ENCODE results near the gene PHF5A.

The PHF5A gene

GRCh38 chr22:41431656-41432055 lies 36.8 kb downstream of the PHF5A start:
- no peaks in the 10 kb centered on the region for H3K4me1 ChIP-seq (ENCODE audit: insufficient read depth, poor library complexity, severe bottlenecking)
- H3K36me3 ChIP-seq (ENCODE audit: low read depth), result peaks cover 18% of the 10 kb centered on the region
- ATAC-seq (ENCODE audit: low read depth) (no peak), DNase-seq (ENCODE audit: low spot score) (no peak)
- no peak overlapping the region for H3K4me3 ChIP-seq (ENCODE audit: severe bottlenecking)
- H3K27ac ChIP-seq (ENCODE audit: poor library complexity, severe bottlenecking), result no peak overlapping the region
- no peaks in the 10 kb centered on the region for H3K9me3 ChIP-seq (ENCODE audit: severe bottlenecking)
- no peaks in the 10 kb centered on the region for H3K27me3 ChIP-seq (ENCODE audit: insufficient read depth, poor library complexity, severe bottlenecking)
- TF ChIP-seq, protein P1, sequence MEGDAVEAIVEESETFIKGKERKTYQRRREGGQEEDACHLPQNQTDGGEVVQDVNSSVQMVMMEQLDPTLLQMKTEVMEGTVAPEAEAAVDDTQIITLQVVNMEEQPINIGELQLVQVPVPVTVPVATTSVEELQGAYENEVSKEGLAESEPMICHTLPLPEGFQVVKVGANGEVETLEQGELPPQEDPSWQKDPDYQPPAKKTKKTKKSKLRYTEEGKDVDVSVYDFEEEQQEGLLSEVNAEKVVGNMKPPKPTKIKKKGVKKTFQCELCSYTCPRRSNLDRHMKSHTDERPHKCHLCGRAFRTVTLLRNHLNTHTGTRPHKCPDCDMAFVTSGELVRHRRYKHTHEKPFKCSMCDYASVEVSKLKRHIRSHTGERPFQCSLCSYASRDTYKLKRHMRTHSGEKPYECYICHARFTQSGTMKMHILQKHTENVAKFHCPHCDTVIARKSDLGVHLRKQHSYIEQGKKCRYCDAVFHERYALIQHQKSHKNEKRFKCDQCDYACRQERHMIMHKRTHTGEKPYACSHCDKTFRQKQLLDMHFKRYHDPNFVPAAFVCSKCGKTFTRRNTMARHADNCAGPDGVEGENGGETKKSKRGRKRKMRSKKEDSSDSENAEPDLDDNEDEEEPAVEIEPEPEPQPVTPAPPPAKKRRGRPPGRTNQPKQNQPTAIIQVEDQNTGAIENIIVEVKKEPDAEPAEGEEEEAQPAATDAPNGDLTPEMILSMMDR (IDR thresholded peaks at IDR 0.05; ENCODE audit: poor library complexity, severe bottlenecking), result no peak

DNA sequence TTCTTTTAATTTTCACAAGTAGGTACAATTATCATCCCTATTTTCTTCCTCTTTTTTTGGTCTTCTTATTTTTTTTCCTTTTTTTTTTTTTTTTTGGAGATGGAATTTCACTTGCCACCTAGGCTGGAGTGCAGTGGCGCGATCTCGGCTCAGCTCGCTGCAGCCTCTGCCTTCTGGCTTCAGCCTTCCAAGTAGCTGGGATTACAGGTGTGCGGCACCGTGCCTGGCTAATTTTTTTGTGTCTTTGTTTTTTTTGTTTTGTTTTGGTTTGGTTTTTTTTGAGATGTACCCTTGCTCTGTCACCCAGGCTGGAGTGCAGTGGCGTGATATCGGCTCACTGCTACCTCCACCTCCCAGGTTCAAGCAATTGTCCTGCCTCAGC lies 38.5 kb downstream of the PHF5A start:
- ATAC-seq (ENCODE audit: low read depth), result no peak
- Histone ChIP-seq H3K9me3 (ENCODE audit: severe bottlenecking) (no peaks in the 10 kb centered on the region), H3K36me3 (ENCODE audit: low read depth) (peaks cover under 1% of the 10 kb centered on the region), H3K4me1 (ENCODE audit: insufficient read depth, poor library complexity, severe bottlenecking) (no peaks in the 10 kb centered on the region), H3K27me3 (ENCODE audit: insufficient read depth, poor library complexity, severe bottlenecking) (no peaks in the 10 kb centered on the region), H3K27ac (ENCODE audit: poor library complexity, severe bottlenecking) (no peak overlapping the region), H3K4me3 (ENCODE audit: severe bottlenecking) (no peak overlapping the region)
- DNase-seq (ENCODE audit: low spot score), result no peak
- TF ChIP-seq, protein P1 (IDR thresholded peaks at IDR 0.05; ENCODE audit: poor library complexity, severe bottlenecking), result no peak

- no peaks in the 10 kb centered on the region for H3K27me3 ChIP-seq (ENCODE audit: insufficient read depth, poor library complexity, severe bottlenecking)
- no peak overlapping the region for H3K27ac ChIP-seq (ENCODE audit: poor library complexity, severe bottlenecking)
- no peaks in the 10 kb centered on the region for H3K9me3 ChIP-seq (ENCODE audit: severe bottlenecking)
- ATAC-seq (ENCODE audit: low read depth), result peak; percentile 13; the same call in 1 of the 3 replicates
- no peak for DNase-seq (ENCODE audit: low spot score)
- TF ChIP-seq, protein P1 (IDR thresholded peaks at IDR 0.05; ENCODE audit: poor library complexity, severe bottlenecking), result no peak
- H3K36me3 ChIP-seq (ENCODE audit: low read depth), result peaks cover 3% of the 10 kb centered on the region; the same call in 1 of the 2 replicates
- H3K4me3 ChIP-seq (ENCODE audit: severe bottlenecking), result no peak overlapping the region
- no peaks in the 10 kb centered on the region for H3K4me1 ChIP-seq (ENCODE audit: insufficient read depth, poor library complexity, severe bottlenecking)
Measured at GRCh38 chr22:41429232-41429950, 39.1 kb downstream of the PHF5A start.

GRCh38 chr22:41425660-41426365 lies 42.7 kb downstream of the PHF5A start:
- Histone ChIP-seq H3K4me1 (ENCODE audit: insufficient read depth, poor library complexity, severe bottlenecking) (no peaks in the 10 kb centered on the region), H3K27me3 (ENCODE audit: insufficient read depth, poor library complexity, severe bottlenecking) (no peaks in the 10 kb centered on the region), H3K27ac (ENCODE audit: poor library complexity, severe bottlenecking) (no peak overlapping the region), H3K4me3 (ENCODE audit: severe bottlenecking) (no peak overlapping the region), H3K9me3 (ENCODE audit: severe bottlenecking) (no peaks in the 10 kb centered on the region), H3K36me3 (ENCODE audit: low read depth) (peaks cover 8% of the 10 kb centered on the region; the same call in 1 of the 2 replicates)
- ATAC-seq (ENCODE audit: low read depth) (peak; percentile 27; the same call in 1 of the 3 replicates), DNase-seq (ENCODE audit: low spot score) (no peak)
- TF ChIP-seq, protein P1 (IDR thresholded peaks at IDR 0.05; ENCODE audit: poor library complexity, severe bottlenecking), result no peak

Data from RWPE2 (cell line).